Tibial nerve (tissue), 3 donors: ENCODE data around the gene TMEM94.

Experiments
- POLR2A ChIP-seq, 2 donors: fragments of 450-650 bp; IDR thresholded peaks; one replicate each; pipeline ENCODE4 v1.6.1; 2017; ENCODE audit warnings: antibody characterized with exemption in 2 of 2, mild to moderate bottlenecking in 2 of 2, moderate library complexity in 2 of 2
- TF ChIP-seq, protein P1 (sequence below), 5 experiments: fragments of 200-600 bp in 3 of 5; fragments of 450-650 bp in 2 of 5; sonication (generic) in 3 of 5; IDR thresholded peaks; one replicate each; pipeline ENCODE4 v1.5.1; 2016 to 2019; ENCODE audit warnings: antibody characterized with exemption in 5 of 5, mild to moderate bottlenecking in 3 of 5, moderate library complexity in 2 of 5

DNA sequence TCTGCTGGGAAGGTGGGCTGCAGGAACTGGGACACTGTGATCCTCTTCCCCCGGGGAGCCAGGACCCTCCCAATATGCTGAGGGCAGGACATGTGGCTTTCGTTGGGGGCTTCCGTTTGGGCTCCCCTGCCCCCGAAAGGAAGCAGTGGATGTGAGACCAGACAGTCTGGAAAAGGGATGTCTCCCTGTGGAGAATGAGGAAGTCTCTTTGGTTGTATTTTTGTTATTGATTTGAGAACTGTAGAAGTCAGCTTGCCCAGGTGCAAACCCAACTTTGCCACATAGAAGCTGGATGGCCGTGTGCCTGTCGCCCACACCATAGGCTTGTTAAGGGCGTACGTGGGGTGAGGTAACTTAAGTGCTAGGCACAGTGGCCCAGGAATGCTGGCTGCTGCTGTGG is 87.8 kb downstream of the TMEM94 start:
- TF ChIP-seq POLR2A (IDR thresholded peaks at IDR 0.05), result no peak
- TF ChIP-seq, protein P1, sequence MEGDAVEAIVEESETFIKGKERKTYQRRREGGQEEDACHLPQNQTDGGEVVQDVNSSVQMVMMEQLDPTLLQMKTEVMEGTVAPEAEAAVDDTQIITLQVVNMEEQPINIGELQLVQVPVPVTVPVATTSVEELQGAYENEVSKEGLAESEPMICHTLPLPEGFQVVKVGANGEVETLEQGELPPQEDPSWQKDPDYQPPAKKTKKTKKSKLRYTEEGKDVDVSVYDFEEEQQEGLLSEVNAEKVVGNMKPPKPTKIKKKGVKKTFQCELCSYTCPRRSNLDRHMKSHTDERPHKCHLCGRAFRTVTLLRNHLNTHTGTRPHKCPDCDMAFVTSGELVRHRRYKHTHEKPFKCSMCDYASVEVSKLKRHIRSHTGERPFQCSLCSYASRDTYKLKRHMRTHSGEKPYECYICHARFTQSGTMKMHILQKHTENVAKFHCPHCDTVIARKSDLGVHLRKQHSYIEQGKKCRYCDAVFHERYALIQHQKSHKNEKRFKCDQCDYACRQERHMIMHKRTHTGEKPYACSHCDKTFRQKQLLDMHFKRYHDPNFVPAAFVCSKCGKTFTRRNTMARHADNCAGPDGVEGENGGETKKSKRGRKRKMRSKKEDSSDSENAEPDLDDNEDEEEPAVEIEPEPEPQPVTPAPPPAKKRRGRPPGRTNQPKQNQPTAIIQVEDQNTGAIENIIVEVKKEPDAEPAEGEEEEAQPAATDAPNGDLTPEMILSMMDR (IDR thresholded peaks at IDR 0.05), result no peak
